CD4-positive, alpha-beta T cell treated with Interleukin-15 for 4 hours (primary cell): ENCODE data around the gene HHEX.
"Not testable (repeated sequence)": the region's sequence is repeated elsewhere in the genome, so short reads cannot be mapped to it uniquely, and the experiment has no call there.

Experiments used
- DNase-seq: peaks from one replicate; pipeline ENCODE4 v3.0.0-alpha.2; 2020; ENCODE audit warnings: low spot score

HHEX gene

DNA sequence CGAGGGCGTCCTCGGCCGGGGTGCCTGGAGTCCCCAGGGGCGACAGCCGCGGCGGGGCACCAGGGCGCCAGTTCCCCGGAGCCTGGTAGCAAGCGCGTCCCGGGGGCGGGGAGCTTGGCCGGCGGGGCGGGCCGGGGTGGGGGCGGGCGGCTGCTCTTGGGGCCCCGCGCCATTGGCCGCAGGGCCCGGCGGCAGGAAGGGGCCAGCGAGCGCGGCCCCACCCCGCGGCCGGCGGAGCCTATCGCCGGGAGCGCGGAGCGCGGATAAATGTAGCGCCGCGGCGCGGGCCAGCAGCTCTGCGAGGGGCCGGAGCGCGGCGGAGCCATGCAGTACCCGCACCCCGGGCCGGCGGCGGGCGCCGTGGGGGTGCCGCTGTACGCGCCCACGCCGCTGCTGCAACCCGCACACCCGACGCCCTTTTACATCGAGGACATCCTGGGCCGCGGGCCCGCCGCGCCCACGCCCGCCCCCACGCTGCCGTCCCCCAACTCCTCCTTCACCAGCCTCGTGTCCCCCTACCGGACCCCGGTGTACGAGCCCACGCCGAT is at the start of gene HHEX:
HHEX (plus strand) TSS at position 293 of the 548 bp plus-strand sequence; CDS start at position 325, 32 bp downstream.
- DNase-seq, result no peak

DNA sequence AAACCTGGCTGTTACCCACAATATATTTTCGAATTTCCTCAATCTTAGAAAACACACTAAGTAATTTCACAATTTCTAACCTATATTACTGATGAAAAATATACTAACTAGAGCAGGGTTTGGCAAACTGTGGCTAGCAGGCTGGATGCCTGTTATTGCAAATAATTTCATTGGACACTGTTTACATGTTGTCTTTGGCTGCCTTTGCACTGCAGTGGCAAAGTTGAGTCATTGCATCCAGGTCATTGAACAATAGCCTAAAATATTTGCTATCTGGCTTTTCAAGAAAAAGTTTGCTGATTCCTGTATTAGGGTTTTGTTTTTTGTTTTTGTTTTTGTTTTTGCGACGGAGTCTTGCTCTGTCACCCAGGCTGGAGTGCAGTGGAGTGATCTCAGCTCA is 49.6 kb upstream of the HHEX start:
- no peak for DNase-seq

DNA sequence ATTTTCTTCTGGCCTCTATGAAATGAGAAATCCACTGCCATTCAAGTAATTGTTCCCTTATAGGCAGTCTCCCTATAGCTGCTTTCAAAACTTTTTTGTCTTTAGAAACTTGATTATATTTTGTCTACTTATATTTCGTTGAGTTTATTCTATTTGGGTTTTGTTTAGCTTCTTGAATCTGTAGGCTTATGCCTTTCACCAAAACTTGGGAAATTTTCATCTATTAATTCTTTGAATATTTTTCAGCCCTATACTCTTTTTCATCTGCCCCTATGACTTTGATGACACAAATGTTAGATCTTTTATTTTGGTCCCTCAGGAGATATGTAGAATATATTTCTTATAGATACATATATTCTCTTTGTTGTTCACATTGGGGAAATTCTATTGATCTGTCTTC is 48.3 kb upstream of the HHEX start:
- DNase-seq, result no peak

DNA sequence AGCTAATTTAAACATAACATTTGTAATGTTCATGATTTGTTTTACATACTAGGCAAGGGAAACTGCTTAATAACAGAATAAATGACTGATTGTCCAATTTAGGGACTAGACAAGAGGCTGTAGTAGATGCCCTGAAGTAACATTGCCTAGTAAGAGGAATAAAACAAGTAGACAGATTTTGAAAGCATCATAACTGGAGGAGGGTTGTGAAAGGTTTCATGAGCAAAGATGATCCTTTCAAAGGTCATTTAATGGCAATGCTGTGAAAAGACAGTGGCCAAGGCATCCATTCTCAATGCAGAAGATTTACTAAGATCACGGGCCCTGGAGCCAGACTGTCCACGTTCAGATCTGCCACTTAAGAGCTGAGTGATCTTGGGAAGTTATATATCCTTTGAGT is 44.8 kb upstream of the HHEX start:
- DNase-seq, result no peak

DNA sequence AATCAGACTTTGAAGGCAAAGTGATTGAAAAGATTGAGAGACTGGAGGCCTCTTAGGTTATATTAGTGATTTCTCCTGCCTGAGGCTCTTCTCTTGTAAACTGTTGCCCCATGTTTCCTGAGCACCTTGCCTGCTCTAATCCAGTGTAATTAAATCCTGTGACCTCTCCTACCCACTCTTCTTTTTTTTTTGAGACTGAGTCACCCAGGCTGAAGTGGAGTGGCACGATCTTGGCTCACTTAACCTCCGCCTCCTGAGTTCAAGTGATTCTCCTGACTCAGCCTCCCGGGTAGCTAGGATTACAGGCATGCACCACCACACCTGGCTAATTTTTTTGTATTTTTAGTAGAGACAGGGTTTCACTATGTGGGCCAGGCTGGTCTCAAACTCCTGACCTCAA is 38.9 kb upstream of the HHEX start:
- DNase-seq, result not testable (repeated sequence)

DNA sequence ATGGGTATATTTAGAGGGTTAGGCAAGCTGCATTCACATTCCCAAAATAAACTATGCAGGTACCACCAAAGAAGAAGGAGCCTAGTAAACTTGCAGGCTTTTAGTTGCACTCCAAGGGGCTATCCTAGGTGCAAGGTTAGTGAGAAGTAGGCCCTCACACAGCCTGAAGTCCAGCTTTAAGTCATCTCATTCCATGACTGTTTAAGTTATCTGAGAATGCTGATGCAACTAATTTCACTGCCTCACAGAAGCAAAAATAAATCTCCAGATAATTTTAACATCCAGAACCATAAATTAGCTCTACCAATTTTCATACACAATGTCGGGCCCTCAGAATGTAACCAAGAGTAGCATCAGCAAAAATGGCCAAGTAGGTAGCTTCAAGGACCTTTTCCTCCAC is 34.3 kb upstream of the HHEX start:
- DNase-seq, result no peak

DNA sequence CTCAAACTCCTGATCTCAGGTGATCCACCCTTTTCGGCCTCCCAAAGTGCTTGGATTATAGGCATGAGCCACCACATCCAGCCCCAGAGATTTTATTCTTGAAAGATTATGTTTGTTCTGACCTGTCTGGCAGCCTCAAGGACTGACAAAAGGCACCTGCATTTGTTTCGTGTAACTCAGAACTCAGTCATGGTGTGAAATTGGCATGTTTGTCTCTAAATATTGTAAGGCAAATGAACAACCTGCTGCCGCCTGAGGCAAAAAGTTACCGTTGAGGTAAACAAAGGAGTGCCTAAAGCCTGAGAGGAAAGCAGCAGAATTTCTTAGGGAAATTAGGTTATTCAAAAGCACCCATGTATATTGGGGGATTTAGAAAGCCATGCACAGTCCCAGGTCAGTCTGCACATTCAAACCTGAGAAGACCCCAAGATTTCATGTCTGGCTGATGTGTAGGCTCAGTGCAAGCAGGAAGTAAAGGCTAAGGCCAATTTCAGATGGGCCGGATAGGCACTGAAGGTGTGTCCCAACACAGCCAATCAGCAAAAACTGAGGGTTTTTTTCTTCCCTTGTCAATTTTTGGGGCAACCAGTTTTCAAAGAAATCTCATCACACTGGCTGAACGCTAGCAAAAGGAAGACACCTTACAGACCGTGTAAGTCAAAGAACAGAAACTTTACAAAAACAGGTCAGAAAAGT is 33.3 kb upstream of the HHEX start:
- no peak for DNase-seq

DNA sequence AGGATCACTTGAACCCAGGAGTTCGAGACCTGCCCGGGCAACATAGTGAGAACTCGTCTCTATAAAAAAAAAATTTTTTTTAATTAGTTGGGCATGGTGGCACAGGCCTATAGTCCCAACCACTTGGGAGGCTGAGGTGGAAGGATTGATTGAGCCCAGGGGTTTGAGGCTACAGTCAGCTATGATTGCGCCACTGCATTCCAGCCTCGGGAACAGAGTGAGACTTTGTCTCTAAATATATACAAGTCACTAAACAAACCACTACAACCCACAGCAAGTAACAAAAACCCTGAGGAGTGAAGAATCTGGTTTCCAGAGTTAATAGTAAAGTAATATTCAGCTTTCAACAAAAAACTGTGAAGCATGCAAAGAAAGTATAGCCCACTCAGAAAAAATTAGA is 32.7 kb upstream of the HHEX start:
- DNase-seq, result no peak

DNA sequence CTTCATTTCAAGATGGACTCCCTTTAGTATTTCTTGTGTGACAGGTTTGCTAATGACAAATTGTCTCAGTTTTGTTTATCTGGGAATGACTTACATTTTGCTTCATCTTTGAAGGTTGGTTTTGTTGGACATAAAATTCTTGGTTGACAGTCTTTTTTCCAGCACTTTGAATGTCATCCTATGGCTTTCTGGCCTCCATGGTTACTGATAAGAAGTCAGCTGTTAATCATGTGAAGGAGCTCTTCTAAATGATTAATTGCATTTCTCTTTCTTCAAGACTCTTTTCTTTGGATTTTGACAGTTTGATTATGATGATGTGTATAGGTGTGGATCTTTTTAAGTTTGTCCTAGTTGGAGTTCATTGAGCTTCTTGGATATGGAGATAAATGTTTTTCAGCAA is 26.9 kb upstream of the HHEX start:
- no peak for DNase-seq

DNA sequence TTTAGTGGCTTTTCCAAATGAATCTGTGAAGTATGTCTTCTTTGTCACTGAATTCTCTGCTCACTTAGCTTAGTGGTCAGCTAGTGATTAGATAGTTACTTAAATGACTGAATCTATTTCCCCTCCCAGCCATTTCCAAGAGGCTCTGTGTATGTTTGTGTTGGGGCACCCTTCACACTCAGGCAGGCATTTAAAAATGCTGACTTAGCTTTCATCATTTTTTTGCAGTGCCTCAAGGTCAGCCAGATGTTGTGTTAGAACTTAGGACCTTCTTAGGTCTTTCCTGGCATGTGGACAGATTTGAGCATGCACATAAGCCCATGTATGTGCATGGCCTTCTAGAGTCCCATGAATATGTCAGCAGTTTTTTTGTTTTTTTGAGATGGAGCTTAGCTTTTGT is 25.4 kb upstream of the HHEX start:
- no peak for DNase-seq

DNA sequence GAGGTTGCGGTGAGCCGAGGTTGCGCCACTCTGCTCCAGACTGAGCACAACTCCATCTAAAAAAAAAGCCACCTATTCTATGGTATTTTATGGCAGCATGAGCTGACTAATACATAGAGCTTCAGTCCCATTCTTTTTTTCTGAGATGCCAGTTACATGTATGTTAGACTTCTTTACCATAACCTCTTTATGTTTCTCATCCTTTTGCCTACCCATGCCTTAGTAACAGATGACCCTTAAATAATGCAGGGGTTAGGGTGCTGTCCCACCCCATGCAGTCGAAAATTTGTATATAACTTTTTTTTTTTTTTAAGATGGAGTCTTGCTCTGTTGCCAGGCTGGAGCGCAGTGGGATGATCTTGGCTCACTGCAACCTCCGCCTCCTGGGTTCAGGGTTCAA is 22.7 kb upstream of the HHEX start:
- no peak for DNase-seq

DNA sequence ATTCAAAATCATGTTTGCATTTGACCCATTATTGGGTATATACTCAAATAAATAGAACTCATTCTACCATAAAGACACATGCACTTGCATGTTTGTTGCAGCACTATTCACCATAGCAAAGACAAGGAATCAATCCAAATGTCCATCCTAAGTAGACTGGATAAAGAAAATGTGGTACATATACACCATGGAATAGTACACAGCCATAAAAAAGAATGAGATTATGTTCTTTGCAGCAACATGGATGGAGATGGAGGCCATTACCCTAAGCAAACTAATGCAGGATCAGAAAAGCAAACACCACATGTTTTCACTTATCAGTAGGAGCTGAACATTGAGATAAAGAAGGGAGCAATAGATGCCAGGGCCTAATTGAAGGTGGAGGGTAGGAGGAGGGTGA is 12.0 kb upstream of the HHEX start:
- no peak for DNase-seq

DNA sequence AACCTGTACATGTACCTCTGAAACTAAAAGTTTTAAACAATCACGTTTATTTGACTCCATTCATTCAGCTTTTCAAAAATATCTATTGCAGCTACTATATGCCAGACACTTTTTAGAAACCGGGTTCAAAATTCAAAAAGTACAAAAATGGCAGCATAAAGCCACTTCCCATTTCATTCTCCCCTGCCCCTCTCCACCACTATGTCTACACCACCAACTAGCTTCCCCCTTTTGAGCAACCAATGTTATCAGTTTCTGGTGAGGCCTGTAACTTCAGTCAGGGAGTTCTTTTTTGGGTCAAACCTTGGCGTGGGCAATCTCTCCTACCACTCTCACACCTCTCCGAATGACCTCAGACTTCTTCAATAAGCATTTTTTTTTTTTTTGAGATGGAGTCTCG is 11.5 kb upstream of the HHEX start:
- DNase-seq, result no peak

DNA sequence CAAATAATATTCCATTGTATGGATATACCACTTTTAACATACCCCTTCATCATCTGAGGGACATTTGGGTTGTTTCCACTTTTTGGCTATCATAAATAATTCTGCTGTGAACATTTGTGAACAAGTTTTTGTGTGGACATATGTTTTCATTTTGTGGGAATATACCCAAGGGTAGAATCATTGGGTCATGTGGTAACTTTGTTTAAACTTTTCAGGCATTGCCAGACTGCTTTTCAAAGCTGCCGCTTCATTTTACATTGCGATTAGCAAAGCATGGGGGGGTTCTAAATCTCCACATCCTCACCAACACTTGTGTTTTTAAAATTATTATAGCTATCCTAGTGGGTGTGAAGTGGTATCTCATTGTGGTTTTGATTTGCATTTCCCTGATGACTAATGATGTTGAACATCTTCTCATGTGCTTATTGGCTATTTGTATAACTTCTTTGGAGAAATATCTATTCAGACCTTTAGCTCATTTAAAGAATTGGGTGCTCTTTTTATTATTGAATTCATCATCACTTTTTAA is 8.4 kb upstream of the HHEX start:
- DNase-seq, result no peak

DNA sequence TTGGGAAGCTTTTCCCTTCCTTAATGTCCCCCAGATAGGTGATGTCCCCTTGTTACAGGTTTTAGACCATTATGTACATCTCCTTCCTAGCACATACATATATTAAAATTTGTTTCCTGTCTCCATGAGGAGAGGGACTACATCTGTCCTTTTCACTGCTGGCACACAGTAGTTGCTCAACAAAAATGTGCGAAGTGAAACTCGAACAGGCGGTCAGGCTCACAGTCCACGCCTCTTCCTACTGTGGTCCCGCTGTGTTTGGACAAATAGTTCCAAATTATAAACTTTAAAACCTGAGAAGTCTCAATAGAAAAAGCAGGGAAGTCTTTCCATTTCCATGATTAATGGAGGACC is 1.2 kb upstream of the HHEX start:
- no peak for DNase-seq

DNA sequence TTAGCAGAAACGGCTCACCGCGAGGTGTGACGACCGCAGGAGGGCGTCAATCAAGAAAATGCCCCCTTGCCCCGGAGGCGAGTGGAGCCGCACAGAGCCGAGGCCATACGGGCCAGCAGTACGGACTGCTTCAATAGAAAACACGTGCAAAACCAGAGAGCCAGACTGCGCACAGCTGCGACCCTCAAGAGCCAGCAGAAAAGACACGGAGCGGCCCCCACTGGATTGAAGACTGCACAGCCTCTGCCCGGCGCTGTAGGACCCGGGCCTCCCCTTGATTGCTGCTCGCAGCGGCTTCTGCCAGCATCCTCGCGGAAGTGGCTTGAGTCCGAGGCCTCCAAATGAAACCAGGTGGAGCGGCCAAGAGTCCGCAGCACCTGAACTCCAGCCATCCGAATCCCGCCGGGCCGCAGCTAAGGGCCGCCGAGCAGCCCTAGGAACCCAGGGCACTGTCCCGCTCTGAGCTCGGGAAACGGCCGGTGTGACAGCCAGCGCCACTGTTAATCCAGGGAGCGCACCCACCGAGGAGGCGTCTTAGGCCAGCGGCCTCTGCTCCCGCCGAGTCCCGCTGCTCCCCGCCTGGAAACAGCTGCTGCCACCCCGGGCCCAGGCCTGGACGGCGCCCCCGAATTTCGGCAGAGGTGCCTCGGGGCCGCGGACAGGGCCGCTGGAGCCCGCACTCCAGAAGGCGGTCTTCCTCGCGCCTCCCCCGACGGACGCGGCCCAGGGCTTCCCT is 660 bp upstream of the HHEX start:
- no peak for DNase-seq

DNA sequence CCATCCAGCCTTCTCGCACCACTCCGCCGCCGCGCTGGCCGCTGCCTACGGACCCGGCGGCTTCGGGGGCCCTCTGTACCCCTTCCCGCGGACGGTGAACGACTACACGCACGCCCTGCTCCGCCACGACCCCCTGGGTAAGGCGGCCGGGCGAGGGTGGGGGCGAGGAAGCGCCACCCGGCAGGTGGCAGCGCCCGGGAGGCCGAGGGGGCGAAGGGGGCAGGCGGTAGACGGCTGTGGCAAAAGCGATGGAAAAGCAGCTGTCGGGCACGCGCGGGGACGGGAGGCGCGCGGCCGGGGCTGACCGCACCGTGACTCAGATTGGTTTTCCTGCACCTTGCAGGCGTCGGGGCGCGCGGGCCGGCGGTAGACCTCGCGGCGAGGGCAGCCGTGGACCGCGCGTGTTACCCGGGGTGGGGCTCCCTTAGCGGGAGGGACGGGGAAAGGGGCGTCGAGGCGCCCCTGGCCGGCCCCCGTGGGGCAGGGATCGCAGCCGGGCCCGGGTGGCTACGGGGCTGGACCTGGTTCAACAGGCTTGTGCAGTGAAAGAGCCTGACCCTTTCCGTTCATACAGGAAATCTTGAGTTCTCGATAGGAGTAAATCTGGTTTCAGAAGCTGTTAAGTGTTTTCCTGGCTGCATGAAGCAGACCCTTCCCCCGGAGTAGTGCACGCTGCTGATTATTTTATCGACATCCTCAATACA is 608 bp downstream of the HHEX start:
- DNase-seq, result peak; percentile 49

DNA sequence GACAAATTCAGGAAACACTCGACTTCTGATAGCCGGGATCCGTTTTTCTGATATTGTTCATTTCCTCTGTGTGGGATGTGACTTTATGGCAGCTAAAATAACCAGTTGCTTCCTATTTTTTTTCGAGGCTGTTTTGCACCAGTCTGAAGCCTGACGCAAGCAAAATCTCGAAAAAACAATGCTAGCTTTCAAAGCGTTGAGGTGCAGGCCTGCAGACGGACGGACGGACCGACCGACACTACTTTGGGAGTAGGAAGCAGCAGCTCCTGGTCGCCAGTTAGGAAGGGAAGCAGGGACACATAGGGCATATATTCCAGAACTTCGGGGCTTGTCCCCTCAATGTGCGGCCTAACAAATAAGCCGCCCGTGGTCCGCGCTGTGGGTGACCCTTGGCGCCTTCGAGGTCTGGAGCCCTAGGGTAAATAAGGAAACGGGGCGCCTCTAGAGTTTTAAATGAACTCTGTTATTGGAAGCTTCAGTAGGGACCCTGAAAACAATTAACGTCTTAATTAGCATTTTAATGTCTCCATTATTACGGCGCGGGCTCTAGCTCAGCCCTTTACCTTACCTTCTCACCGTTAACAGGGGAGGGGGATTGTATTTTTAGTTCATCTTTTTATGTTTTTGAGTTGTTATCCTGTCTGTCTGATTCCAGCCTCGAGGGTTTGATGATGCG is 1.3 kb downstream of the HHEX start:
- no peak for DNase-seq

DNA sequence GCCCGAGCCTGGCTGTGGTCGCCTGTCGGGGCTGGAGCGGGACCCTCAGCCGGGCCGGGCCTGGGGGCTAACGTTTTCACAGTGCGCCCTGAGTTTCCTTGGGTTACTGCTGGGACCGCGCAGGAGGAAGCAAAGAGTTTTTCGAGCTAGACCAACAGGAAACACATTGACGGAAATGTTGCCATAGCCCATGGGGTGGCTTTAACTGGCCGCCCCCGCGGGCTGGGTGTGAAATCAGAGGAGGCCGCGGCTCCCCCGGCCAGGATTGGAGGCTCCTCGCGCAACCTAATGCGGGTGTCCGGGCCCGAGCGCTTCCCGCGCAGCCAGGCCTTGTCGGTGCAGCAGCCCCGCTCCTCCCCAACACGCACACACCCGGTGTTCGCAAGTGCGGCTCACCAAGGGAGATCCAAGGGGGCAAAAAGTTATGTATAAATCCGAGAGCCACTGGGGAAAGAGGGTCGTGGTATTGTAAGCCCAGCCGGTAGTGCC is 1.9 kb downstream of the HHEX start:
- no peak for DNase-seq

DNA sequence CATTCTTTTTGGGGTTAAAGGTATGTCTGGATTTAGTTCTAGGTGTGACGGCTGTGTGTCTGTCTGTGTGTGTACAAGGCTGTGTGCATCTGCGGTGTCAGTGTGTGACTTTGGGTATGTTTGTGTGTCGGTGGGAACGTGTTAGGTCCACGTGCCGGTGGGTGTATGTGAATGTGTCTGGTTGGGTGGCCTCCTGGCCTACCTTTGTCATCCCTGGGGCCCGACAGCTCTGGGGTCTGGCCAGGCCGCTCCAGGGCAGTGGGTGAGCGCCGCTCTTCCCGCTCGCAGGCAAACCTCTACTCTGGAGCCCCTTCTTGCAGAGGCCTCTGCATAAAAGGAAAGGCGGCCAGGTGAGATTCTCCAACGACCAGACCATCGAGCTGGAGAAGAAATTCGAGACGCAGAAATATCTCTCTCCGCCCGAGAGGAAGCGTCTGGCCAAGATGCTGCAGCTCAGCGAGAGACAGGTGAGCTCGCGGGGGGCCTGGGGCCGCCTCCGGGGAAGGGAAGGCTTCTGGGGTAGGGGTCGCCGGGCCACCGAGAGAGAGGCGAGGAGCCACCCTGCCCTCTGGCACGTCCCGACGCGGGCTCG is 2.4 kb downstream of the HHEX start:
- no peak for DNase-seq

DNA sequence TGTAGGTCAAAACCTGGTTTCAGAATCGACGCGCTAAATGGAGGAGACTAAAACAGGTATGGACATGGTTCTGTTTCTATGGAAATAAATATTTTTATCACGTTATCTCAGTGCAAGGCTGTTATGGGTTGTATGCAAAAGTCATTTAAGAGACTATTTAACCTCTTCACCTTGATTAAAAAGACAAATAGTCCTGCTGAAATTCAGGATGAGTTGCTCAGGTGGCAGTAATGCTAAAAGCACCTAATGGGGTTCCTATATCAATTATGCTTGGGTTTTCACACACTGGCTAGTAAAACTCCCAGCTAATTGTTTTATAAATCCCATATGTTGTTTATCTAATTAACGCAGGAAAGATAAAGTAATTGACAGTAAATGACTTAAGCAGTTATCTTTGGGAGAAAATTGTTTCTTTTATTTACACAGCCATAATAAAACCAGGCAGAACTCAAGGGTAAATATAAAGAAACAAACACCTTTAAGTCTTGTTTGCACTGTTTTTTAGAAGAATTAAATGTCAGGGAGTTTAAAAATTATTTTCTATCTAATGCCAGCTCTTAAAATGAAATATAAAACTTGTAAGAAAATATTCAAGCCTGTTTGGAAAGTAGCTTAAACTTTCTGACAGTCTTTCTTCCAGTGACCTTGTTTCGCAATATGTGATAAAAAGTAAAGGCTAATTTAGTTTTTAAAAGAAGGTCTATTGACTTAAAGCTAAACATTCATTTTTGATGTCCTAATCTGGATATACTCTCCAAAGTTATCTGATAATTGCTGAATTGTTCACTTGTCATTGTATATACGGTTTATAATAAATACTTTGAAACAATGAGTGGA is 3.2 kb downstream of the HHEX start:
- DNase-seq, result no peak
